ENCODE results near the gene HSP90AB1. TPM values are rescaled to one million over a fixed set of nuclear protein-coding genes. Genes with fewer than 3 reads are reported as not detected.

HSP90AB1 gene
- total and polyA plus RNA-seq, 2 of the 8 experiments (the other 6 are each of a cell fraction or from before 2014, with no cell fraction given), result 1,564 to 2,297 TPM

- TF ChIP-seq HDAC2 (IDR thresholded peaks at IDR 0.05; ENCODE audit: borderline replicate concordance in 1 of 2, low read depth in 2 of 2, low read length in 2 of 2) (peak in 1 of 2 experiments; percentile 75; a peak in 1 of 4 replicates), EZH2 (IDR thresholded peaks at IDR 0.05; ENCODE audit: low read depth, low read length, severe bottlenecking) (no peak), SAP30 (IDR thresholded peaks at IDR 0.05; ENCODE audit: insufficient read depth, insufficient replicate concordance, low read length) (no peak), ATF3 (IDR thresholded peaks at IDR 0.05; ENCODE audit: insufficient read depth, low read depth, low read length) (peak; percentile 83), ATF2 (IDR thresholded peaks at IDR 0.05; ENCODE audit: low read length) (peak; percentile 99), ZNF274 (IDR thresholded peaks at IDR 0.05; ENCODE audit: borderline replicate concordance, extremely low read depth, low read length) (no peak), CTCF (IDR thresholded peaks at IDR 0.05; ENCODE audit: control extremely low read depth in 1 of 3, insufficient read depth in 1 of 3, low read depth in 1 of 3, low read length in 3 of 3) (peak in 2 of 3 experiments; percentile 88 to 93; a peak in 3 of 4 replicates), TAF7 (optimal IDR thresholded peaks at IDR 0.05; ENCODE audit: borderline replicate concordance, low read depth, low read length) (peak; percentile 52), SIN3A (conservative IDR thresholded peaks at IDR 0.05 in 1 of 2, IDR thresholded peaks at IDR 0.05 in 1 of 2; ENCODE audit: low read depth in 1 of 2, low read length in 2 of 2) (peak in 1 of 2 experiments; percentile 48; a peak in 1 of 4 replicates), SUZ12 (IDR thresholded peaks at IDR 0.05; ENCODE audit: low read length) (no peak), CHD2 (IDR thresholded peaks at IDR 0.05; ENCODE audit: low read length) (0 out of 2 replicates have a peak, but pooled peaks have one; percentile 50), POLR2AphosphoS5 (IDR thresholded peaks at IDR 0.05; ENCODE audit: low read depth, low read length) (peak; percentile 65), MAFK (IDR thresholded peaks at IDR 0.05; ENCODE audit: low read depth, low read length) (no peak), KDM4A (IDR thresholded peaks at IDR 0.05; ENCODE audit: low read depth, low read length, severe bottlenecking) (peak; percentile 34), EP300 (IDR thresholded peaks at IDR 0.05; ENCODE audit: borderline replicate concordance in 1 of 2, low read depth in 2 of 2, low read length in 2 of 2) (peak in 1 of 2 experiments; percentile 33; a peak in 1 of 3 replicates)
Measured at GRCh38 chr6:44237813-44238433, 9.0 kb upstream of the HSP90AB1 start (continued).
